DOHH2 (cell line): ENCODE measurements around the gene YRDC.

Experiments
- H3F3A ChIP-seq: fragments of 200-600 bp; sonication (generic), shearing (Covaris generic); 2 replicates; pipeline ENCODE4 v1.6.0; 2016; ENCODE audit warnings: antibody characterized with exemption, mild to moderate bottlenecking; ENCODE audit not compliant: control insufficient read depth, insufficient read depth
- H3K27ac ChIP-seq: fragments of 200-600 bp; sonication (generic); 2 replicates; pipeline ENCODE4 v1.5.1; 2014; ENCODE audit warnings: low read depth, mild to moderate bottlenecking, low read length, moderate library complexity
- H3K27me3 ChIP-seq: fragments of 200-600 bp; sonication (generic); 2 replicates; pipeline ENCODE4 v1.6.1; 2014; ENCODE audit warnings: mild to moderate bottlenecking, low read length, mixed read lengths; ENCODE audit not compliant: control insufficient read depth
- H3K36me3 ChIP-seq: fragments of 200-600 bp; sonication (generic); 2 replicates; pipeline ENCODE4 v1.6.1; 2014; ENCODE audit warnings: mild to moderate bottlenecking, low read length, moderate library complexity, mixed read lengths; ENCODE audit not compliant: control insufficient read depth
- H3K4me1 ChIP-seq: fragments of 200-600 bp; sonication (generic); 2 replicates; pipeline ENCODE4 v1.6.1; 2014; ENCODE audit warnings: mild to moderate bottlenecking, low read length, mixed read lengths; ENCODE audit not compliant: control insufficient read depth
- H3K4me2 ChIP-seq: fragments of 200-600 bp; sonication (generic); 2 replicates; pipeline ENCODE4 v1.6.0; 2014; ENCODE audit warnings: mild to moderate bottlenecking, low read length, moderate library complexity
- H3K4me3 ChIP-seq: fragments of 200-600 bp; sonication (generic); 2 replicates; pipeline ENCODE4 v1.5.1; 2014; ENCODE audit warnings: mild to moderate bottlenecking, low read length, mixed read lengths
- H3K79me2 ChIP-seq: fragments of 200-600 bp; sonication (generic); 2 replicates; pipeline ENCODE4 v1.6.1; 2014; ENCODE audit warnings: mild to moderate bottlenecking, low read length, mixed read lengths; ENCODE audit not compliant: control insufficient read depth
- H3K9me2 ChIP-seq: fragments of 200-600 bp; sonication (generic); replicated peaks from 2 replicates; pipeline ENCODE4 v1.6.1; 2014; ENCODE audit warnings: mild to moderate bottlenecking, low read length, mixed read lengths; ENCODE audit not compliant: control insufficient read depth
- H3K9me3 ChIP-seq: fragments of 200-600 bp; sonication (generic); 2 replicates; pipeline ENCODE4 v1.6.1; 2014; ENCODE audit warnings: antibody characterized with exemption, low read length, mixed read lengths; ENCODE audit not compliant: control insufficient read depth, insufficient read depth
- H4K20me1 ChIP-seq: fragments of 200-600 bp; sonication (generic); 2 replicates; pipeline ENCODE4 v1.6.0; 2014; ENCODE audit warnings: low read depth, mild to moderate bottlenecking, antibody characterized with exemption, low read length, moderate library complexity; ENCODE audit not compliant: control insufficient read depth, insufficient read depth
- EZH2phosphoT487 ChIP-seq: fragments of 200-600 bp; sonication (generic); IDR thresholded peaks from 2 replicates; pipeline ENCODE4 v1.6.1; 2017; ENCODE audit warnings: borderline replicate concordance, mild to moderate bottlenecking, antibody characterized with exemption, low read length, moderate library complexity, mixed read lengths
- TF ChIP-seq, protein P1 (sequence below): fragments of 200-600 bp; sonication (generic); IDR thresholded peaks from one replicate; pipeline ENCODE4 v1.5.1; 2014; ENCODE audit warnings: antibody characterized with exemption, mild to moderate bottlenecking, low read depth, low read length; ENCODE audit not compliant: poor library complexity, severe bottlenecking

The YRDC gene

DNA sequence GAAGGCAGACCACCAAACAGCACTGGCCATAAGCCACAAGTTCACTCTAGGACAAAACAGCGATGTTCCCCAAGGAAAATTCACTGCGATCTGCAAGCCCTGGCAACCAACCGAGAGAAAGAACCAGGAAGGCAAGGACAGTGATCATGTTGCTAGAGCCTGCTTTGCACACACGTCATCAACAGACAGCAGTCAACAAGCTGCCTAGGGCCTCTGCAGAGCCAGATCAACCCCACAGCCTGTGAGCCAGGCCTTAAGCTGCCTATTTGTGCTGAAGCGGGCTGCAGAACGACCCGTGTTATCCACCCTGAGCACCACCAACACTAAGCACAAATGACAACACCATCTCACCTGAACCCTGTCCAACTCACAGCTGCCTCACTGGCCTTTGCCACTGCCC, 6.2 kb upstream of the YRDC start:
- H3K4me2 ChIP-seq, result no peak overlapping the region

GRCh38 chr1:37813529-37814145, 5.6 kb upstream of the YRDC start:
- Histone ChIP-seq H4K20me1 (no peaks in the 10 kb centered on the region; the same call in 1 of the 2 replicates), H3K4me2 (no peak overlapping the region), H3K9me2 (no peaks in the 10 kb centered on the region), H3F3A (no peaks in the 10 kb centered on the region), H3K27ac (no peak overlapping the region), H3K9me3 (no peaks in the 10 kb centered on the region), H3K79me2 (peaks cover 10% of the 10 kb centered on the region), H3K4me3 (no peak overlapping the region), H3K36me3 (peaks cover 52% of the 10 kb centered on the region), H3K4me1 (peaks cover 18% of the 10 kb centered on the region), H3K27me3 (no peaks in the 10 kb centered on the region)
- no peak for TF ChIP-seq EZH2phosphoT487
- TF ChIP-seq, protein P1, sequence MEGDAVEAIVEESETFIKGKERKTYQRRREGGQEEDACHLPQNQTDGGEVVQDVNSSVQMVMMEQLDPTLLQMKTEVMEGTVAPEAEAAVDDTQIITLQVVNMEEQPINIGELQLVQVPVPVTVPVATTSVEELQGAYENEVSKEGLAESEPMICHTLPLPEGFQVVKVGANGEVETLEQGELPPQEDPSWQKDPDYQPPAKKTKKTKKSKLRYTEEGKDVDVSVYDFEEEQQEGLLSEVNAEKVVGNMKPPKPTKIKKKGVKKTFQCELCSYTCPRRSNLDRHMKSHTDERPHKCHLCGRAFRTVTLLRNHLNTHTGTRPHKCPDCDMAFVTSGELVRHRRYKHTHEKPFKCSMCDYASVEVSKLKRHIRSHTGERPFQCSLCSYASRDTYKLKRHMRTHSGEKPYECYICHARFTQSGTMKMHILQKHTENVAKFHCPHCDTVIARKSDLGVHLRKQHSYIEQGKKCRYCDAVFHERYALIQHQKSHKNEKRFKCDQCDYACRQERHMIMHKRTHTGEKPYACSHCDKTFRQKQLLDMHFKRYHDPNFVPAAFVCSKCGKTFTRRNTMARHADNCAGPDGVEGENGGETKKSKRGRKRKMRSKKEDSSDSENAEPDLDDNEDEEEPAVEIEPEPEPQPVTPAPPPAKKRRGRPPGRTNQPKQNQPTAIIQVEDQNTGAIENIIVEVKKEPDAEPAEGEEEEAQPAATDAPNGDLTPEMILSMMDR, result no peak

More for the DNA sequence above, 6.2 kb upstream of the YRDC start:
- Histone ChIP-seq H3K9me2 (no peaks in the 10 kb centered on the region), H3K36me3 (peaks cover 55% of the 10 kb centered on the region), H3K27me3 (no peaks in the 10 kb centered on the region), H3K4me1 (peaks cover 12% of the 10 kb centered on the region), H4K20me1 (no peaks in the 10 kb centered on the region; the same call in 1 of the 2 replicates), H3K4me3 (no peak overlapping the region), H3K27ac (no peak overlapping the region), H3F3A (no peaks in the 10 kb centered on the region), H3K79me2 (peaks cover 4% of the 10 kb centered on the region), H3K9me3 (no peaks in the 10 kb centered on the region)
- no peak for TF ChIP-seq EZH2phosphoT487
- TF ChIP-seq, protein P1, result no peak

- TF ChIP-seq EZH2phosphoT487, result no peak
- TF ChIP-seq, protein P1, result peak; percentile 91
- Histone ChIP-seq H3K4me3 (no peak overlapping the region), H3K9me3 (no peaks in the 10 kb centered on the region), H3K36me3 (peaks cover 51% of the 10 kb centered on the region), H3K27me3 (no peaks in the 10 kb centered on the region), H4K20me1 (peaks cover 10% of the 10 kb centered on the region), H3F3A (no peaks in the 10 kb centered on the region), H3K79me2 (peaks cover 32% of the 10 kb centered on the region), H3K27ac (no peak overlapping the region), H3K4me1 (peaks cover 27% of the 10 kb centered on the region), H3K4me2 (no peak overlapping the region), H3K9me2 (no peaks in the 10 kb centered on the region)
Observed at GRCh38 chr1:37811027-37811655, 3.1 kb upstream of the YRDC start.
